Inflammatory macrophage treated with lipopolysaccharide for 4 hours (primary cell): ENCODE measurements around the gene CNNM4.

Experiments used
- DNase-seq: peaks from one replicate; pipeline ENCODE4 v3.0.0-alpha.2; 2020

Gene CNNM4

DNA sequence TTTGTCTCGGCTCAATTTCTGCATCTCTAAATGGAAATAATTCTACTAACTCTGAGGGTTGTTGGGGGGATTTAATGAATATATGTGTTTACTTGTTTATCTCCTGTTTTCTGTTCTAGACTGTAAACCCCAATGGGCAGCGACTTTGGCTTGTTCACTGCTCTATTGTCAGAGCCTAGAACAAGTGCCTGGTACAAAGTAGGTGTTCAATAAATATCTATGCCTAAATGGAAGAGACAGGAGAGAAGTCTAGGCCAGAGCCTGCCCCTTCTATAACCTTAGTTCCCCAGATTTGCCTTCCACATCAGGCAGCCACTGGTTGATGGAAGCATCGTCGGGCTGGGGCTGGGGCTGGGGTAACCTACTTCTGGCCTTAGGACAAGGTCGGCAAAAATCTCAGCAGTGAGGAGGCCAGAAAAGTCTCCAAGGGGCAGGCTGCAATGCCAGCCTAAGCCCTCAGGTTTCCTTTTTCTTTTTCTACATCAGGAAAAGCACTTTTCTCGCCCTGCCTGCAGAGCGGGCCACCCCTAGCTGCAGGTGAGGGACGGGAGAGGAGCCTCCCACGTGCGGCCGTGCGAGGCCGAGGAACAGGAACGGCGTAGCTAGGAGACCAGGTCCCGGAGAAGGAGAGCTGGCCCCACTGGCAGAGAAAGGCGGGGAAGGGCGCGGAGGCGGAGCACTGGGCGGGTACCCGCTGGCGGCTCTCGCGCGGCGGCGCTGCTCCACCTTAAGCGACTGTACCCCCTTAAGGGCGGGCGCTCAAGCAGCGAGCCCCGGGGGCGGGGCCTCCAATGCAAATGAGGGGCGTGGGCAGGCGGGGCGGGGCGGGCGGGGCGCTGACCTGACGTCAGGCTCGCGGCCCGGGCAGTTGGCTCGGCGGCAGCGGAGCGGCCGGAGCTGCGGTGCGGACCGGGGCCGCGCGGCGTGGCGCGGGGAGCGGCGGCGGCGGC, at the start of gene CNNM4:
CNNM4 (plus strand) TSS at position 867 of the 950 bp plus-strand sequence. CDS start 98 bp downstream, outside the sequence.
- peak; percentile 93 for DNase-seq

DNA sequence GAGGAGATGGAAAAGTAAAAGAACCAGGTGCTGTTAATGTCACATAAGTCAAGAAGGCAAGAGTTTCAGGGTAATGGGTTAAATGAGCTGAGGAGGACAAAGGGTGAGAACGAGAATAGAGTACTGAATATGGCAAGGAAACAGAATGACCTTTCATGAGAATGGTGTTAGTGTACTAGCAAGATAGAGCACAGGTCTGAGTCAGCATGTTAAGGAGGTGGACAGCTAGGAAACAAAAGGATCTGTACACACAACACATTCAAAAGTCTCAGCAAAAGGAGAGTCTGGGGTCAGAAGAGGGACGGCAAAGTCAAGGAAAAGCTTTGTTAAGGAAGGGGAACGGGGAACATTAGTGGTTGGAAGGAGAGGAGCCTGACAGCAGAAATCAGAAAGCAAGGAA, 49.7 kb upstream of the CNNM4 start:
- DNase-seq = no peak

DNA sequence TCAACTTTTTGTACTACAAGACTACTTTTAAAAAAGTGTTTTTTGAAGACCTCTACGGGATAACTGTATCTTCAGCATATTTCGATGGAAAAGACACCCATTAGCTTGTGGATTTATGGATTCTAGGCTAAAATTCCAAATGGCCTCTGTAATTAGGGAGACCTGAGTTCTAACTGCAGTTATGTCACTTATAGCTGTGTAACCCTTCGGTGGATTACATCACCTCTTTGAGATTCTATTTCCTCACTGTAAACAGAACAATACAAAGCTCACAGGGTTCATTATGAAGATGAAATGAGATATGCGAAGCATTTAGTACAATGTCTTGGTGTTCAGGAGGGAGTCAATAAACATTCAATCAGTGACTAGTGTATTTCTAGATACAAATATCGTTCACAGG, 45.0 kb upstream of the CNNM4 start:
- DNase-seq = peak; percentile 39

DNA sequence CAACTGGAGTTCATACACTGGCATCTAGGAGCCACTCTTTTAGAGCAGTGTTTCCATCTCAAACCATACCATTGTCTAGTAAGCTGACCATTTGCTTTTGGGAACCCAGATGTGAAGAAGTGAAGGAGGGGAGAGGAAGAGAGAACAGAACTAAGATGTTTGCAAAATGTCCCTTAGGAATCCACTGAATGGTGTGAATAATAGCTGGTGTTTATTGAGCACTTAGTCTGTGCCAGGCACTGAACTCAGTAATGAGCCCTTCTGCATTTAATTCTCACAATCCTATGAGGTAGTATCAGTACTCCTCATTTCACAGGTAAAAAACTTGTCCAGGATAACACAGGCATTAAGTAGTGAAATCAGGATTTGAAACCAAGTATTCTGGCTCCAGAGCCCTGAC, 44.3 kb upstream of the CNNM4 start:
- no peak for DNase-seq

DNA sequence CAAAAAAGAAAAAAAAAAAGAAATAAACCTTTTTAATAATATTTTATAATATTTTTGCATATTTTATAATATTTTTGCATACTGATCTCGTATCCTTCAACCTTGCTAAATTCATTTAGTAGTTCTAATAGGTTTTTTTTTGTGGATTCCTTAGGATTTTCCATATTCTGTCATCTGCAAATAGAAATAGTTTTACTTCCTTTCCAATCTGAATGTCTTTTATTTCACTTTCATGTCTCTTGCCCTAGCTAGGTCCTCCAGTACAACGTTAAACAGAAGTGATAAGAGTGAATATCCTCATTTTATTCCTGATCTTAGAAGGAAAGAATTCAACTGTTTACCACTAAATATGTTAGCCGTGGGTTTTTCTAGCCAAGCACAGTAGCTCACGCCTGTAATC, 34.6 kb upstream of the CNNM4 start:
- peak; percentile 79 for DNase-seq

DNA sequence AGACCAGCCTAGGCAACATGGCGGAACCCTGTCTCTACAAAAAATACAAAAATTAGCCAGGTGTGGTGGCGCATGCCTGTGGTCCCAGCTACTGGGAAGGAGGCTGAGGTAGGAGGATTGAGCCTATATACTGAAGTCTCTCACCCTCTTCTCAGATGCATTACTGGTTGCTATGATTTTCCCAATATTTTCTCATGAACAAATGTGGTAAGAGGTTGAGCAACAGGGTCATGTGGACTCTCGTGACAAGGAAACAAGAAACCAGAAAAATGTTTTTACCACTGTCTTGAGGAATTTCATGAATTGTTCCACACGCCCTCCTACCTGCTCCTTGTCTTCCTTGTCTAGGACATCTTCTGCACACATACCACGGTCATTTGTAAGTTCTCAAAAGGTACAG, 33.3 kb upstream of the CNNM4 start:
- DNase-seq = peak; percentile 84

DNA sequence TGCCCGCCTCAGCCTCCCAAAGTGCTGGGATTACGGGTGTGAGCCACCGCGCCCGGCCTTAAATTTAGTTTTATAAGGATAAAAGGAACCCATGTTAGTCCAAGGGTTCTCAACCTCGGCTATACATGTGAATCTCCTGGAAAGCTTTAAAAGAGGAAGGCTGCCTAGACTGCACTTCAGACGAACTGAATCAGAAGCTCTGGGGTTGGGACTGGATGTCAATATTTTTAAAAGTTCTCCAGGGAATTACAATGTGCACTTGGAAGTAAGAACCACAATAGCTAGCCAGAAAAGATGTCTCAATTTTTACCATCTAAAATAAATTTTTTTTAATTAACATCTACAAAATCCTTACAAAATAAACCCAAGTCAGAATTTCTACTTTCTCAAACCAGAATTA, 31.0 kb upstream of the CNNM4 start:
- no peak for DNase-seq

DNA sequence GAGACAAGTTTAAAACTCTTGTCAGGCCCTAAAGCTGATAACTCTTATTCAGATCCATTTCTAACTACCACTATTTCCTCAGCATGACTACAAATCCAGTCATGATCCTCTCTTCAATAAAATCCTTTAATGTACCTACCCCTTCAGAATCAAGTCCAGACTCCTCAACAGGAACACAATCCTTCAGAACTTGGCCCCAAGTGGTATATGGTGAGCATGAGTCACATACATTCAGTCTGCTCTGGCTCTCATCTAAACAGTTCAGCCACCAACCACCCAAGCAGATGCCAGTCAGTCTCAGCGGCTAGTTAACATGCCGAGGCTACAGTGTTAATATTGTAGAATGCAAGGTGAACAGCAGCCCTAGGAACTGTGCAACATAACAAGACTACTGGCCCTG, 30.5 kb upstream of the CNNM4 start:
- DNase-seq = no peak

DNA sequence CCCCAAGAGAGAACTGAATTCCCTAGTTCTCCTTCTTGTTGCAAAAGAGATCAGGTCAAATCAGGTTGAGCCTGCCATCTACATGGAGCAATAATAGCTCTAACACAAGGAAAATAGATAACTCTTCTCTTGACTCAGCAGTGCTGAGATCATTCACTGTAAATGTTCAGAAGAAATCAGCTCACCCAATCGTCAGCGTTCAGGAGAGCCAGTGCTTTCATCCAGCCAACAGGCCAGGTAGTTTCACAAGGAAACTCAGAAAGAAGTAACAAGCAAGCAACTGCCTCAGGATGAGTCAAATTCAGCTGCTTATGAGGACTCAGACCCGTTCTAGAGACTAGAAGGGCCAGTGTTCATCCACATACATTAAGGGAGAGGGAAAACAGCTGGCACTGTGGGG, 26.8 kb upstream of the CNNM4 start:
- DNase-seq = peak; percentile 3

DNA sequence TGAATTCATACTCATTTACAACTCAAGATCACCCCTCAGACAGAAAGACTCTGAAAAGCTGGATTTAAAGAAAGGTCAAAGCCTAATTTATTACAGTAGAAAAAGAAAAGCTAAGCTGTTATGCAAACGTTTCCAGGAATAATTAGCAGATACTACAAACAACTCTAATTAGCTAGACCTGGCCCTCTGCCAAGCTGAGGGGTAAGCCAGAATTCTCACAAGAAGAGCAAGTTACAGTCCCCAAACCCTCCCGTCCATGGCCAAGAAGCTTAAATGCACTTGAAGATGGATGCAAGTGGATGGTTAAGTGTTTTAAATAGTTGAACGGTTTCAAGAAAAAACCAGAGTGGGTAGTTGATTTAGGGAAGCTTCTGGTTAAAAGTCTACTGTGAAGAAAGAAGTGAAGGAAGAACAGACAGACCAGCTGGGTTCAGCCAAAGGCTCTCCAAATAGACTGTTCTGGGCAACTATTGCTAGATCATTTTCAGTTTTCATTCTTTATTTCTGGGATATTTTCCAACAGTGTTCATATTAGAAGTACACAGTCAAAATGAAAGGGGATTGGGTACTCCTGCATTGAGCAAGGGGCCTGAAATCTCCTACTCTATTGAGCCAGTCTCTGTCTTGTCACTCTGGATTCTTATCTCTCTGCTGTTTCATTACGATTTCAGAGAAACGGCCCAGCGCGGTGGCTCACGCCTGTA, 25.7 kb upstream of the CNNM4 start:
- DNase-seq = peak; percentile 30

DNA sequence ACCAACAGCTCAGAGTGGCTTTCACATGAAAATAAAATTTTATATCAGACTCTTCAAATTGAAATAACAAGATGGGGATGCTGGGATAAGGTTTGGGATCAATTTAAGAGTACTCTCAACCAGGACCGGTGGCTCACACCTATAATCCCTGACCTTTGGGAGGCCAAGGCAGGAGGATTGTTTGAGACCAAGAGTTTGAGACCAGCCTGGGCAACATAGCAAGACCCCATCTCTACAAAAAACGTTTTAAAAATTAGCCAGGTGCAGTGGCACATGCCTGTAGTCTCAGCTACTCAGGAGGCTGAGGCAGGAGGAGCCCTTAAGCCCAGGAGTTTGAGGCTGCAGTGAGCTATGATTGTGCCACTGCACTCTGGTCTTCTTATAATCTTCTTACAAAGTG, 23.5 kb upstream of the CNNM4 start:
- DNase-seq = no peak

DNA sequence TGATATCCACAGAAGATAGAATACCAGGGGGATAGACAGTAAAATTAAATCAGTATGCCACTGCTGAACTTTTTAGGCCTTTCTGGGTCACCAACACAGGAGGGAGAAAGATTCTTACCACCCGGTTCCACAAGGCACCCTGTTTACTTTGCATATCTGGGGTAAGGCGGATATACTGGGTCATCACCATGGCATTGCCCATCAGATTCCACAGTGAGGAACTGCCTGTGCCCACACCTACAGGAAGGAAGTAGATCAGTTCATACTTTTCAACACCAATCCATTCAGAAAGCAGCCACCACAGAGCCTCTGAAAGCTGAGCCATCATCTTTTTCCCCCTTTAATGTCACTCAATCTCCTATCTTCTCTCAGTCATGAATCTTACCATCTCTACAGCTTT, 22.9 kb upstream of the CNNM4 start:
- DNase-seq = peak; percentile 45

DNA sequence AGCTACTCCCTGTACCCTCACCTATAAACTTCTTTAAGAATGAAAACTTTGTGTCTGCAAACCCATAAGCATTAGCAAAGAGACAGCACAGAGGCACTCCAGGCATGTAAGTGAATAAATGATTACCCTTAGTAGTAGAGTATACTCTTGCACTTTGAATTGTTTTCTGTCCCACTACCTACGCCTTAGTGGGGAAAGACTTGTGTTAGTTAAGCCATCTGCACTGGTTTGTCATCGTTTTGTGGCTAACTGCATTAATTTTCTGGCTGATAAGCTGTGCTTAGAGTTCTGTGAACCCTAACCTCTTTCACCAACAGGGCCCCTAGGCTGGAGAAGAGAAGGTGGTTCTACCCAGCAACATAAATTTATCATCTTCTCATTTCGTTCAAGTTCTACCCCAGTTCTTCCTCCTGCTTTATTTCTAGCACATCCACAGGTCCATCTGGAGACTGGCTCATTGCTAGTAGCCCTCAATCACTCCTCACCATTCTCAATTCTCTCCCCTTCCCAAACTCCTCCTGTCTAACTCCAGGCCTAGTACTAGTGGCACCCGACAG, 21.5 kb upstream of the CNNM4 start:
- peak; percentile 5 for DNase-seq

DNA sequence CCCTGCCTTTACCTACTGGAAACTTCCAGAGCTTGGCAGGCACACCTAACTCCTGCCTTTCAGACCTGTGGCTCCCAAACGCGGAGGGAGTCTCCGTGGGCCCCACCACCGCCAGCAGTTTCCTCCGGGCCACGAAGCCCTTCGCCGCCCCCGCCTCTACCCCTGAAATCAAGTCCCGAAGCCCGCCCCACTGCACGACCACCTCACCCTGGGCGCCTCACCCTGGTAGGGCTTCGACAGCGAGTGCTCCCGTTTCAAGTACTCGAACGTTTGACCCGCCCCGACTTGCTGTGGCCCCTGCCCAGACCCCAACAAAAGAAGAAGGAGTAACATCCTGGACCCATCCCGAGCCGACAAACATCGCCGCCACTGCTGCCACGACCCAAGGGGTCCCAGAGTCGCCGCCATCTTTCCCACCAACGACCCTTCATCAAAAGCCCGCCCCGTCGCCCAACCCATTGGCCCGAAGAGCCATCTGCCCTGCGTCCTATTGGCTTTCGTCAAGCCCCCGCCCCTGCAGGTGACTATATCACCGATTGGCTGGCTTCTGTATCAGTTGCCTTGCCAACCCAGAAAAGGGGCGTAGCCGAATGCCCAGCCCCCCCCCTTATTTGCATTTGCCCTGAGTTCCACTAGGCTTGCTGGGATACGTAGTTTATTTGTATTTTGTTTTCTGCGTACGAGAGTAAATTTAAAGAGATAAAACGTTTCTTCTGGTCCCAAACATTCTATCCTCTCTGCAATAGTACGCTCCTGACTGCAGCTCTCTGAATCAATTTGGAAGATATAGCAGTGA, 20.9 kb upstream of the CNNM4 start, which contains the start of gene LMAN2L:
LMAN2L (minus strand) TSS at position 432 of the 796 bp plus-strand sequence; CDS start at position 408, 24 bp downstream.
- peak; percentile 99 for DNase-seq

DNA sequence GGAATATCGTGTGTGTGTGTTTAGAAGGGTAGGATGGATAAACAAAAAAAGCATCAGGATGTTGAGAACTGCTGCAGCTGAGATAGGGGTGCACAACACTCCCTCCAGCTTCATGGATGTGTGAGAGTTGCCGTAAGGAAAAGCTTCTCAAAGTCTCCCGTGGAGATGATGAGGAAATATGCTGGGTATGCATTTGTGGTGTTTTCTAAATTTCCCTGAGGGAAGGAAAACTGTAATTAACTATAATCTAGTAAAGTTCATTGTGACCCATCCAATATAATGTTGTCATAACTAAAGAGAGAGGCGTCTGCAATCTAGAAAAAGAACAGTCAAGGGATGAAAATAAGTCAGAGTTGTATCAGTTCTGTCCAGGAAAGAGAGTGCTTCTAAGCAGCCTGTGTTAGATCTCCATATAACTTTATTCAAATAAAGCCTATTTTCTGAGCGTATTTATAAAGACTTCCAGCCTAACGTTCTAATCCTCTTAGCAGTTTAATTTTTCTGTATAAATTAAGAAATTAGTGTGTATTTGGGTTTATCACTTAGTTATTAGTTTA, 13.6 kb upstream of the CNNM4 start:
- DNase-seq = no peak

DNA sequence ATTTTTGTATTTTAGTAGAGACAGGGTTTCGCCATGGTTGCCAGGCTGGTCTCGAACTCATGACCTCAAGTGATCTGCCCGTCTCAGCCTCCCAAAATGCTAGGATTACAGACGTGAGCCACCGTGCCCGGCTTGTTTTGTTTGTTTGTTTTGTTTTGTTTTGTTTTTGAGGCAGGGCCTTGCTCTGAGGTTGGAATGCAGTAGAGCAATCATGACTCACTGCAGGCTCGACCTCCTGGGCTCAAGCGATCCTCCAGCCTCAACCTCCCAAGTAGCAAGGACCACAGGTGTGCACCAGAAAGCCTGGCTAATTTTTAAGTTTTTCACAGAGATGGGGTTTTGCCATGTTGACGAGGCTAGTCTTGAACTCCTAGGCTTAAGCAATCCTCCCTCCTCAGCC, 8.9 kb upstream of the CNNM4 start:
- no peak for DNase-seq

DNA sequence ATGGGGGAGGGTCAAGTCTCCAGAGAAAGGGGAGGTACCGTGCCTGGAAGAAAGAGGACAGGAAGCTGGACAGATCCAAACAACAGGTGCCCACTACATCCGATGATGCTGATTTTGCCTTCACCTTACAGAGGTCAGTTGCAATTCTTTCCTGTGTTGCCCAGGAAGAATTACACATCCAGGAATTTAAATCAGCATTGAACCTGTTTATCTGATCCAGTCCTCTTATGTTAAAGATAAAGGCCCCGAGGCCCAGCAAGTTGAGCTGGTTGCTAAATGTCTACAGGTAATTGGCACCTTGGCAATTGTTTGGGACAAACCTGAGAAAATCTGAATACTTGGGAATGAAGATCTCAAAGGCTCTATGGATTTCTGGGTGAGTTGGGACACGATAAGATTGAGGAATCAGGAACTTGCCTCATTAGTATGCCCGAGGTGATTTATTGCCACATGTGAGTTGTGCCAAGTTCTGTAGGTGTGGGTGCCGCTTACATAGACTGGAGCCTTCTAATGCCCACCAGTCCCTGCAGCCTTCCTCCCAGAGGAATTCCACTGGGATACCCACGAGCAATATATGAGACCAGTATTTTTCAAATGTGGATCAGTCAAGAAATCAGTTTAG, 6.9 kb upstream of the CNNM4 start:
- DNase-seq = no peak

DNA sequence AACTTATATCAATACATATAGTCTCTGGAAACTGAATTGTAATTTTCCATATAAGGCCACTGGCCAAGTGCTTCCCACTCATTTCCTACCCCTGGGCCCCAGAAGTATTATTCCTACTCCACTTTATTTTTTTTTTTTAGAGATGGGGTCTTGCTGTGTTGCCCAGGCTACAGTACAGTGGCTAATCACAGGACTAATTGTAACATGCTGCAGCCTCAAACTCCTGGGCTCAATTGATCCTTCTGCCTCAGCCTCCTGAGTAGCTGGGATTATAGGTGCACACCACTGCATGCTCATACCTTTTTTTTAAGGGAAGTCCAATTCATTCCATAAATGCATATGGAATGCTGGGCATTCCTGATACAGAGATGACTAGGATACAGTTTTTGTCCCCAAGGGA, 6.4 kb upstream of the CNNM4 start:
- DNase-seq = no peak

DNA sequence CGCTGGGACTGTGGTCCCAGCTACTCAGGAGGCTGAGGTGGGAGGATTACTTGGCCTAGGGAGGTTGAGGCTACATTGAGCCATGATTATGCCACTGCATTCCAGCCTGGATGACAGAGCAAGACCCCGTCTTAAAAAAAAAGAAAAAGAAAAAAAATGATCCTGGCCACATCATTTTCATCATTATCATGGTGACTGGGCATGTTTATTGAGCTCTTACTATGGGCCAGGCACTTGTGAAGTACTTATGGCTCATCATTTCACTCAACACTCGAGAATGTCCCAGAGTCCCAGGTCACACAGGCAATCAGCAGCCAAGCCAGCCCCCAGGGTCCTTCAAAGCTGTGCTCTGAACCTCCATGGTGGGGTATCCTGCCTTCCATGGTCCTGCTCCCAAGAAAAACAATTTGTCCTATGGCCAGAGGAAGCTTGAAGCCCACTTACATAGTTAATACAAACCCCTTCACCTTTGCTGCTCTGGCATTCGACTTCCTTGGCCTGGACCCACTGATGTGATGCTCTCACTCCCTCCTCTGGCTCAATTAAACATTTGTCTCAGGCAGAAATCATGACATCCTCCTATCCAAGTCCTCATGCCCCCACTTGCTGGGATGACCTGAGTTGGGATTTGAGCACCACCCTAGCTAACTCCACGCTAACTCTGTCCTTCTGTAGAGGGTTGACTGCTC, 3.8 kb upstream of the CNNM4 start:
- no peak for DNase-seq

DNA sequence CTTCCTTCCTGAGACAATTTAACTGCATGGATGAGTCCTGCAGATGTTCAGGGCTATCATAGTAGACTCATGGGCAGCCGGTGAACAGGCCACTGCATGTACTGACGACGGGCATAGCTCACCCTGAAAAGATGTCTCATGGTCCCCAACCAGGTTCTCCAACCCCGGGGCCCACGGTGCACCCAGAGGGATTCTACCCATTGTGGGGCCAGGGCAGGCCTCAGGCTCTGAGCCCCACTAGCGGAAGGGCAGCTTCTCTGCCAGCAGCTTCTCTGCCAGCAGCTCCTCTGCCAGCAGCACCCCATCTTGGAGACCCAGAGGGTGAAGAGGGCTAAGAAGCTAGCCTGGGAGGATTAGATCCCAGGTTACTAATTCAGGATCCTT, 3.2 kb upstream of the CNNM4 start:
- DNase-seq = no peak

DNA sequence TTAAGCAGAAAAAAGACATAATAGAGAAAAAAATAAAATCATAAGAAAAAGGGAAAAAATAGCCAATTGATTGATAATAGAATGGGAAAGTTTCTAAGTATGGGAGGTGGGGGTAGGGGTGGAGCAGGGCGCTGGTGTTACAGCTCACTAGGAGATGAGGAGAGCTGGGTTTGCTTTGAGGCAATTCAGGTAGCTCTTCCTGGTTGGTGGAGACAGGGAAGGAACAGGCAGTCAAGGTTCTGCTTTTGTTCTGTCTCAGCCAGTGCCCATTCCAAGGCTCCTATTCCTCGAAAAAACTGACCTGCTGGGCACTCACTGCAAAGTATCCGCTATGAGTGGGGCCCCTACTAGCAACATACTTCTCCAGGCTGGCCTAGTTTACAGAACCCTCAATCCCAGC, 1.7 kb upstream of the CNNM4 start:
- no peak for DNase-seq

DNA sequence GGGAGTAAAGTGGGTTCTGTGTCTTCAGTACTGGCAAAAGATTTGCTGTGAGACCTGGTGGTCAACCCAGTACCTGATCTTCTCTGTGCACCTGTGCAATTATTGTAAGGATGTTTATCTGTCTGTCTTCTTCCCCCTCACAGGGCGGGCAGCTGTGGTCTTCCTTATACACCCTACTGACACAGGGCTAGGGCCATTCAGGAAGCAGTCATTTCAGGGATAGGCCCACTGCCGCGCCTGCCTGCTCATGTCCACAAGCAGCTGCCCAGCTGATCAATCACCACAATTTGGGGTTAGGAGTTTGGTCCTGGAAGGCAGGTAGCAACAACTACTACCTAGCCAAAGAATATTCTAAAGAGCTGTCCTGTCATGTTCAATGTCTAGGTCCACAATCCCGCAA, 1.2 kb upstream of the CNNM4 start:
- no peak for DNase-seq
